ENCODE measurements around the gene MFN2.

DNA sequence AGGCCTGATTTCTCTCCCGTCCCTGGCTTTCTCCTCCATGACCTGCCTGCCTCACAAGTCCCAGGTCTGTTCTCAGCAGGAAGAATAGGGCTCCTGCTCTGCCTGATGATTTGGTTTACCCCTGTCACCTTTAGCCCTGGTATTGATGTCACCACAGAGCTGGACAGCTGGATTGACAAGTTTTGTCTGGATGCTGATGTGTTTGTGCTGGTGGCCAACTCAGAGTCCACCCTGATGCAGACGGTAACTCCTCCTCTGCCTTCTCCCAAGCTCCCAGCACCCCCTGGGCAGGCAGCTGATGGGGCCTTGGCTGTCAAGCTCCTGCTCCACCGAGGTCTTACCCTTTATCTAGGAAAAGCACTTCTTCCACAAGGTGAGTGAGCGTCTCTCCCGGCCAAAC is 18.4 kb downstream of the MFN2 start:
- TF ChIP-seq, protein P1, sequence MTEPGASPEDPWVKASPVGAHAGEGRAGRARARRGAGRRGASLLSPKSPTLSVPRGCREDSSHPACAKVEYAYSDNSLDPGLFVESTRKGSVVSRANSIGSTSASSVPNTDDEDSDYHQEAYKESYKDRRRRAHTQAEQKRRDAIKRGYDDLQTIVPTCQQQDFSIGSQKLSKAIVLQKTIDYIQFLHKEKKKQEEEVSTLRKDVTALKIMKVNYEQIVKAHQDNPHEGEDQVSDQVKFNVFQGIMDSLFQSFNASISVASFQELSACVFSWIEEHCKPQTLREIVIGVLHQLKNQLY (CRISPR knock-in tag; IDR thresholded peaks at IDR 0.05) = no peak
- TF ChIP-seq KAT7 (CRISPR knock-in tag; IDR thresholded peaks at IDR 0.05; ENCODE audit: borderline replicate concordance) (no peak), ETV6 (CRISPR knock-in tag; IDR thresholded peaks at IDR 0.05) (no peak), ZNF317 (CRISPR knock-in tag; IDR thresholded peaks at IDR 0.05; ENCODE audit: borderline replicate concordance, low read depth) (no peak), ZNF138 (CRISPR knock-in tag; conservative IDR thresholded peaks at IDR 0.05) (no peak), SP1 (CRISPR knock-in tag; conservative IDR thresholded peaks at IDR 0.05) (no peak), PRRX2 (CRISPR knock-in tag; IDR thresholded peaks at IDR 0.05) (no peak), ZNF232 (CRISPR knock-in tag; IDR thresholded peaks at IDR 0.05) (no peak), TCF7 (CRISPR knock-in tag; IDR thresholded peaks at IDR 0.05; ENCODE audit: low read depth) (no peak)
- TF ChIP-seq, protein P2, sequence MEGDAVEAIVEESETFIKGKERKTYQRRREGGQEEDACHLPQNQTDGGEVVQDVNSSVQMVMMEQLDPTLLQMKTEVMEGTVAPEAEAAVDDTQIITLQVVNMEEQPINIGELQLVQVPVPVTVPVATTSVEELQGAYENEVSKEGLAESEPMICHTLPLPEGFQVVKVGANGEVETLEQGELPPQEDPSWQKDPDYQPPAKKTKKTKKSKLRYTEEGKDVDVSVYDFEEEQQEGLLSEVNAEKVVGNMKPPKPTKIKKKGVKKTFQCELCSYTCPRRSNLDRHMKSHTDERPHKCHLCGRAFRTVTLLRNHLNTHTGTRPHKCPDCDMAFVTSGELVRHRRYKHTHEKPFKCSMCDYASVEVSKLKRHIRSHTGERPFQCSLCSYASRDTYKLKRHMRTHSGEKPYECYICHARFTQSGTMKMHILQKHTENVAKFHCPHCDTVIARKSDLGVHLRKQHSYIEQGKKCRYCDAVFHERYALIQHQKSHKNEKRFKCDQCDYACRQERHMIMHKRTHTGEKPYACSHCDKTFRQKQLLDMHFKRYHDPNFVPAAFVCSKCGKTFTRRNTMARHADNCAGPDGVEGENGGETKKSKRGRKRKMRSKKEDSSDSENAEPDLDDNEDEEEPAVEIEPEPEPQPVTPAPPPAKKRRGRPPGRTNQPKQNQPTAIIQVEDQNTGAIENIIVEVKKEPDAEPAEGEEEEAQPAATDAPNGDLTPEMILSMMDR (IDR thresholded peaks at IDR 0.05) = no peak
